HG03159 (cell line): ENCODE results near the gene SIM2.
"Not testable (repeated sequence)": the region's sequence is repeated elsewhere in the genome, so short reads cannot be mapped to it uniquely, and the experiment has no call there.

Source experiments
- ATAC-seq: cut with Tn5 transposase; IDR thresholded peaks from one replicate; pipeline ENCODE4 v1.9.1; 2021; ENCODE audit warnings: mild to moderate bottlenecking, moderate library complexity; ENCODE audit not compliant: unreplicated experiment

Gene SIM2, protein sequence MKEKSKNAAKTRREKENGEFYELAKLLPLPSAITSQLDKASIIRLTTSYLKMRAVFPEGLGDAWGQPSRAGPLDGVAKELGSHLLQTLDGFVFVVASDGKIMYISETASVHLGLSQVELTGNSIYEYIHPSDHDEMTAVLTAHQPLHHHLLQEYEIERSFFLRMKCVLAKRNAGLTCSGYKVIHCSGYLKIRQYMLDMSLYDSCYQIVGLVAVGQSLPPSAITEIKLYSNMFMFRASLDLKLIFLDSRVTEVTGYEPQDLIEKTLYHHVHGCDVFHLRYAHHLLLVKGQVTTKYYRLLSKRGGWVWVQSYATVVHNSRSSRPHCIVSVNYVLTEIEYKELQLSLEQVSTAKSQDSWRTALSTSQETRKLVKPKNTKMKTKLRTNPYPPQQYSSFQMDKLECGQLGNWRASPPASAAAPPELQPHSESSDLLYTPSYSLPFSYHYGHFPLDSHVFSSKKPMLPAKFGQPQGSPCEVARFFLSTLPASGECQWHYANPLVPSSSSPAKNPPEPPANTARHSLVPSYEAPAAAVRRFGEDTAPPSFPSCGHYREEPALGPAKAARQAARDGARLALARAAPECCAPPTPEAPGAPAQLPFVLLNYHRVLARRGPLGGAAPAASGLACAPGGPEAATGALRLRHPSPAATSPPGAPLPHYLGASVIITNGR

GRCh38 chr21:36698981-36699545 lies at the start of gene SIM2:
Gene SIM2, plus strand, starts transcription at chr21:36699115. Its CDS starts 632 bp downstream, at chr21:36699747.
- ATAC-seq: no peak

- no peak for ATAC-seq
These were observed 44.6 kb upstream of the SIM2 start for GRCh38 chr21:36654324-36654723.

GRCh38 chr21:36654796-36655325 lies 44.1 kb upstream of the SIM2 start:
- ATAC-seq: no peak

DNA sequence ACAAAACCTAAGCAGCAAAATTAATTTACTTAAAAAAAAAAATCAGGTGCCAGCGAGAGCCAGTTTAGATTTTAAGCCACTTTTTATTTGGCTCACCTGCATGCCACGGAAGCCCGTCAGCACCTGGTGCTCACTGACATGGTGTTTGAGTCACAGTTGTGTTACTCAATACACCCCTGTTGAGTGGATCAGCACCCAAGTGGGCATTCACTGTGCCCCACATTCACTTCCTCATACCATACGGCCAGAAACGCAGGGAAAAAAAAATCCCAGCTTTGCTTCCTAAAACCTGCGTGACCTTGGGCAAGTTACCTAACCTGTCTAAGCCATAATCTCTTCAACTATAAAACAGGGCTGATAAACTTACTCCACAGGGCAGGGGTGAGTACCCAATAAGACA lies 42.8 kb upstream of the SIM2 start:
- ATAC-seq: no peak

DNA sequence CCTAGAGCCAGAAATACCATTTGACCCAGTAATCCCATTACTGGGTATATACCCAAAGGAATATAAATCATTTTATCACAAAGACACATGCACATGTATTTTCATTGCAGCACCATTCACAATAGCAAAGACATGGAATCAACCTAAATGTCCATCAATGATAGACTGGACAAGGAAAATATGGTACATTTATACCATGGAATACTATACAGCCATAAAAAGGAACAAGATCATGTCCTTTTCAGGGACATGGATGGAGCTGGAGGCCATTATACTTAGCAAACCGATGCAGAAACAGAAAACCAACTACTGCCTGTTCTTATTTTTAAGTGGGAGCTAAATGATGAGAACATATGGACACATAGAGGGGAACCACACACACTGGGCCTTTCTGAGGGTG lies 41.6 kb upstream of the SIM2 start:
- ATAC-seq: not testable (repeated sequence)

DNA sequence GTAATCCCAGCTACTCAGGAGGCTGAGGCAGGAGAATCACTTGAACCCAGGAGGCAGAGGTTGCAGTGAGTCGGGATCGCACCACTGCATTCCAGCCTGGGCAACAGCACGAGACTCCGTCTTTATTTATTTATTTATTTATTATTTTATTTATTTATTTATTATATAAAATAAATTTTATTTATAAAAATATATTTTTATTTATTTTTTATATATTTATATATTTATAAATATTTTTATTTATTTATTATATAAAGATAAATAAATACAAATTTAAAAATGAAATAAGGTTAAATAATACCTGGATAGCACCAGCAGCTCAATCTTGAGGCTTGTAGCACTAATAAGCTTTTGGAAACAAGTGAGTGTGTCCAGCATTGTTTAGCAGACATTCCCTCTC lies 40.9 kb upstream of the SIM2 start:
- ATAC-seq: no peak

GRCh38 chr21:36658926-36659325 lies 40.0 kb upstream of the SIM2 start:
- no peak for ATAC-seq

DNA sequence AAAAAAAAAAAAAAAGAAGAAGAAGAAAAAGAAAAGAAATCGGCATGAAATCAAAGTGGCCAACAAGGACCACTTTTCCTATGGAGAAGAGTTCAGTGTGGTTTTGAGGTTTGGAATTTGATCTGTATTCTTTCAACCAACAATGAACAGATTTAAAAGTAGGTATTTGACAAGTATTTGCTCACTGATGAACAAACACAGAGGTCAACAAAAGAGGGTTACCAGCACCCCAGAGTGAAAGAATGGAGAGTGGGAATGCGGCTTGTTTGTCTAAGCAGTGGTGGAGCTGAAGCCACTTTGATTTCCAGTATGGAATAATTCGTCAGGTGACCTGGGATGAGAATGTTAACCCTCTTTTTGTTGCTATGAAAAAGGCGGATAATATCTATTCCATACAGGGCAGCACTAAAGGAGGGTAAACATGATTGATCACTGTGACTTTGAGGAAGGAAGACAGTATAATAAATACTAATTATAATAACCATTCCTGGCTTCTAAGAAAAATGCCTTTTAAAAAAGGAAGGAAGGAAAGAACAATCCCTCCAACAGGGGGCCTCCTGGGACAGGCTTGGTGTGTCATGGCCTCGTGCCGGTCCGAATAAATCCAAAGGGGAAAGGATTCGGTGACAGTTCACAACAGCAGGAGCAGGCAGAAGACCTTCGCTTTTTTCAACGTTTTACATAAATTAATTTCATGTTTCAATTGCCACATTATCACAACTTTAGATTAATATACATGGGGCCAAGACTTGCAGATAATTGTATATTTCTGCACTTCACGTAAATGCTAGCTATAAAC lies 37.2 kb upstream of the SIM2 start:
- ATAC-seq: no peak

DNA sequence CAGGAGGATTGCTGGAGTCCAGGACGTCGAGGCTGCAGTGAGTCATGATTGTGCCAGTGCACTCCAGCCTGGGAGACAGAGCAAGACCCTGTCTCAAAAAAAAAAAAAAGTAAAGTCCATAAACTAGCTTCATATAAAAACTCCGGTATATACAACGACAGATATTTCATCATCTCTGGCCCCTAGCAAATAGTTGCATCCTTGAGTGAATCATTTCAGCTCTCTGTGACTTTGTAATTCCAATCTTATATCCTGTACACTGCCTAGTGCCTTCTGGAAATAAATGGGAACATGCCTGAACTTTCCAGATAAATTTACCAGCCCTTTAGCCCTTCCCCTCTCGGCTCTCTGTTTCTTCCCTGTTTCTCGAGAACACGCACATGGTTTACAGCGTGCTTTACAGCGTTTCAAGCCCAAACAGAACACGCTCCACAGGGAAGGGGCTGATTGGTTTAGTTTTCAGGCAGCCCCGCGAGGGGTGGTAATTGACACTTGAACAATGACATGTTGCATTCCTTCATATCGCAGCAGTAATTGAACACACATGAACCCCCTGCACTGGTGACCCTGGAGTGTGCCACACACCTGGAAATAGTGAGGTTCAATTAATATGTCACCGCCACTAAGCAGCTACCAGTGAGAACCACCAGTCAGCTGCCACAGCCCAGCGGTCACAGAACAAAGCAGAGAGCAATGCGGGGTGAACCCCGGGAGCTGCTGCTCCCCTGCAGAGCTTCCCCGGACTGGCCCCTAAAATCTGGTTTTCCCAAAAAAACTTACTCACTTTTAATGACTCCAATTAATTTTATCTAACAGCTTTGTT lies 35.7 kb upstream of the SIM2 start:
- no peak for ATAC-seq

GRCh38 chr21:36664662-36664990 lies 34.3 kb upstream of the SIM2 start:
- no peak for ATAC-seq

DNA sequence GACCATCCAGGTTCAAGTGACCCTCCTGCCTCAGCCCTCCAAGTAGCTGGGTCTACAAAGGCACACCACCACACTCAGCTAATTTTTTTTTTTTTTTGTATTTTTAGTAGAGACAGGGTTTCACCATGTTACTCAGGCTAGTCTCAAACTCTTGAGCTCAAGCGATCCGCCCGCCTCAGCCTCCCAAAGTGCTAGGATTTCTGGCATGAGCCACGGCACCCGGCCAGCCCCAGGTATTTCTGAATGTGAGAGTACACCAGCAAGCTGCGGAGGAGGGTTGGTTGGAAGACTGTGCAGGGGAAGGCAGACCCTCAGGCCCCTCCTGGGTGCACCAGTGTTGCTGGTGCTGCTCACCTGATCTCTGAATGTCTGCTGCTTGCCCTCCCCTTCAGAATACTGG lies 33.1 kb upstream of the SIM2 start:
- ATAC-seq: no peak

GRCh38 chr21:36668713-36669112 lies 30.2 kb upstream of the SIM2 start:
- no peak for ATAC-seq

GRCh38 chr21:36671836-36672235 lies 27.1 kb upstream of the SIM2 start:
- no peak for ATAC-seq

- not testable (repeated sequence) for ATAC-seq
These were observed 26.6 kb upstream of the SIM2 start for GRCh38 chr21:36672296-36672695.

GRCh38 chr21:36672737-36673136 lies 26.2 kb upstream of the SIM2 start:
- no peak for ATAC-seq

DNA sequence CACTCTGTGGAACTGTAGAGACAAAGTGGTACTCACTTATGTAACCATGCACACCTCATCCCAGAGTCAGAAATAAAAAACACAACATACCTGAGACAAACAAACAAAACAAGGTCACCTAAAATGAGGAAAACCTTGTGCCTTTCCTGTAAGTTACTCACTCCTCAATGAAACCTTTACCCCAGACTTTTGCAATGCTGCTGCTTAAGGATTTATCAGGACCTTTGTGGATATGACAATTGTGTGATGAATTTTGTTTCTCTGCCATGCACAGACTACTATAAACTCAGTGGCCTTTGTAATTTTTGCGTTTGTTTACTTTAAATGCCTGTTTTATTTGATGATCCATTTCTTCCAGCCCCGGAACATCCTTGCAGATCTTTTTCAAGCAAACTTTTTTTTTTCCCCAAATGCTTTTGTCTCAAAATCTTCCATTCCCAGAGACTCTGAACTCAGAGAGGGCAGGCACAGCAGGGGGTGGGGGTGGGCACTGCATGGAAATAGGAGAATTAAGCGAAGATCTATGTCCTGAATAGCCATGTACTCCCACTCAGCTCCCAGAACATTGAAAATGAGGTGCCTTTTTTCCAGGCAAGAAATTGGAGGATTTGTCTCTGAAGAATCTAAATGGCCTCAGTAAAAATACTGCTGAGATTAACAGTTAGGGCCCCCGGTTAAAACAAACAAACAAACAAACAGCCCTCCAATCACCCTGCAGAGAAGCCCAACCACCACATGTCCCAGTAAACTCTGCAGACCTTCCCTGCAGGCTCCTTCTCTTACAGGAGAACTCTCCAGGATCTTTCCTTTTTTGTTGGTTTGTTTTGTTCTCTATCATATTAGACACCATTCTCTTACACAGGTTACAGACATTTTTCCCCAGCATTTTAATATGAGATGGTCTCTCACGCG lies 22.6 kb upstream of the SIM2 start:
- ATAC-seq: no peak

DNA sequence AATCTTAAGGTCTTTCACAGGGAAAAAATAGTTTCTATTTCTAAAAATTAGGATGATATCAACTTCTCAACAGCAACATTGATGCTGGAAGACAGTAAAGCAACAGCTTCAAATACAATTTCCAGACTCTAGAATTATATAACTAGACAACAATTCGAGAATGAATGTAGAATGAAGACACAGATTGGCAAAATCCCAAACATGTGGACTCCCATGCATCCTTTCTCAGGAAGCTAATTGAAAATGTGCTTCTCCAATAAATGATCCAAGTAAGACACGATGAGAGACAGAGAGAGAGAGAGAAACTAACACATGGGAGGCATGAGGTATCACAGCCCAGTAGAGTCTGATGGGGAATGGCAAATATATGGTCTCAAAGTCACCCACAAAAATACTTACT lies 21.5 kb upstream of the SIM2 start:
- no peak for ATAC-seq

DNA sequence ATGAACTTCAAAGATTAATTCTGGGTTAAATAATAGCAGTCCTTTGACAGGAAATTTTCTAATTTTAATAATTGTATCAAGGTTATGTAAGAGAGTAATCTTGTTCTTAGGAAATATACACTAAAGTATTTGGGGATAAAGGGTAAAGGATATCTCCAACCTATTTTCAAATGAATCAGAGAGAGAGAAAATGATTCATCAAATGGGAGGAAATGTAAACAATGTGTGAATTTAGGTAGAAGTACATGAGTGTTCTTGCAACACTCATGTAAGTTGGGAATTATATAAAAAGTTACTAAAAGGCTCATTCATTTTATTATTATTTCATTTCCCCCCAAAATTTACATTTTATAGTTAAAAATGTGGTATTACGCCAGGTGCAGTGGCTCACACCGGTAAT lies 20.4 kb upstream of the SIM2 start:
- no peak for ATAC-seq

DNA sequence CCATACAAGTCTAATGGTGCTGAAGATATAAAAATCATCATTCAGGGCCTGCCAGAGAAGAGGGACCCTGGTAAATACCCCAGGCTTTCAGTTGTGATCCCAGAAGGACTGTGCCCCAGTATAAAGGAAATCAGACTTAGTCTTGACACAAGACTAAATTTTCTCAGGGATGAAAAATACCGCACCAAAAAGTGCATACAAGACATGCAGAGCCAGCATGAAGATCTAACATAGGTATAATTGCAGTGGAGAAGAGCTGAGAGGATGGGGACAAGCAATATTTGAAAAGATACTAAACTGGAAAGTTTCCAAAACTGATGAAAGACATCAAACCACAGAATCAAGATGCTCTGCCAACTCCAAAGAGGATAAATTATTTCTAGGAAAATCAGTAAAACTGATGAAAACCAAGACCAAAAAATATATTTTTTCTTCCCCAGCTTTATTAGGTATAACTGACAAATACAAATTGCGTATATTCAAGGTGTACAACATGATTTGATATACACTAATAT lies 17.7 kb upstream of the SIM2 start:
- no peak for ATAC-seq
